Erythroblast (primary cell): ENCODE results near the gene TOR3A.
"Not testable (repeated sequence)": the region's sequence is repeated elsewhere in the genome, so short reads cannot be mapped to it uniquely, and the experiment has no call there.

Experiments
- GATA1 ChIP-seq: IDR thresholded peaks from 2 replicates; pipeline ENCODE4 v1.6.1; 2011; ENCODE audit warnings: low read depth, mild to moderate bottlenecking, control low read depth, low read length, moderate library complexity
- POLR2A ChIP-seq: IDR thresholded peaks from 2 replicates; pipeline ENCODE4 v1.6.1; 2011; ENCODE audit warnings: mild to moderate bottlenecking, low read length

GRCh38 chr1:179138755-179139154 is 56.9 kb downstream of the TOR3A start:
- TF ChIP-seq POLR2A, GATA1: not testable (repeated sequence)
